Hepatocyte (in vitro differentiated cells): ENCODE measurements around the gene MGMT. TPM values are rescaled to one million over a fixed set of nuclear protein-coding genes. Genes with fewer than 3 reads are reported as not detected.

ENCODE experiments used
- DNase-seq: peaks from one replicate; pipeline ENCODE4 v3.0.0-alpha.2; 2016; ENCODE audit warnings: low spot score
- H2AFZ ChIP-seq: fragments of 200-600 bp; sonication (generic); 2 replicates; pipeline ENCODE4 v1.6.0; 2016; ENCODE audit warnings: antibody characterized with exemption, mild to moderate bottlenecking
- H3K27ac ChIP-seq: fragments of 200-600 bp; sonication (generic); 2 replicates; pipeline ENCODE4 v1.5.1; 2016; ENCODE audit warnings: mild to moderate bottlenecking
- H3K27me3 ChIP-seq: fragments of 200-600 bp; sonication (generic); 2 replicates; pipeline ENCODE4 v1.6.1; 2016
- H3K36me3 ChIP-seq: fragments of 200-600 bp; sonication (generic); replicated peaks from 2 replicates; pipeline ENCODE4 v1.5.1; 2016; ENCODE audit warnings: low read depth; ENCODE audit not compliant: insufficient read depth
- H3K4me1 ChIP-seq: fragments of 200-600 bp; sonication (generic); 2 replicates; pipeline ENCODE4 v1.5.1; 2016; ENCODE audit warnings: mild to moderate bottlenecking, moderate library complexity; ENCODE audit not compliant: insufficient read depth
- H3K4me2 ChIP-seq: fragments of 200-600 bp; sonication (generic); 2 replicates; pipeline ENCODE4 v1.6.0; 2016
- H3K4me3 ChIP-seq: fragments of 200-600 bp; sonication (generic); 2 replicates; pipeline ENCODE4 v1.5.1; 2016; ENCODE audit warnings: mild to moderate bottlenecking
- H3K79me2 ChIP-seq: fragments of 200-600 bp; sonication (generic); 2 replicates; pipeline ENCODE4 v1.6.0; 2017; ENCODE audit warnings: mild to moderate bottlenecking
- H3K9me2 ChIP-seq: fragments of 200-600 bp; sonication (generic); replicated peaks from 2 replicates; pipeline ENCODE4 v1.6.0; 2017; ENCODE audit warnings: mild to moderate bottlenecking; ENCODE audit not compliant: insufficient read depth
- H3K9me3 ChIP-seq: fragments of 200-600 bp; sonication (generic); 2 replicates; pipeline ENCODE4 v1.5.1; 2016; ENCODE audit warnings: low read depth, mild to moderate bottlenecking
- H4K20me1 ChIP-seq: fragments of 200-600 bp; sonication (generic); 2 replicates; pipeline ENCODE4 v1.6.0; 2016; ENCODE audit warnings: mild to moderate bottlenecking; ENCODE audit not compliant: insufficient read depth, poor library complexity, severe bottlenecking
- CTCF ChIP-seq: fragments of 200-600 bp; sonication (generic); IDR thresholded peaks from 2 replicates; pipeline ENCODE4 v1.5.1; 2016; ENCODE audit warnings: antibody characterized with exemption, mild to moderate bottlenecking; ENCODE audit not compliant: poor library complexity
- EZH2 ChIP-seq: fragments of 200-600 bp; sonication (generic); IDR thresholded peaks from 2 replicates; pipeline ENCODE4 v1.6.1; 2016; ENCODE audit warnings: antibody characterized with exemption, mild to moderate bottlenecking, borderline replicate concordance
- EZH2phosphoT487 ChIP-seq: fragments of 200-600 bp; sonication (generic); IDR thresholded peaks from one replicate; pipeline ENCODE4 v1.6.1; 2018; ENCODE audit warnings: antibody characterized with exemption, mild to moderate bottlenecking, low read depth, moderate library complexity; ENCODE audit not compliant: unreplicated experiment, severe bottlenecking
- WGBS: methylation state at CpG from one replicate; pipeline ENCODE4 v1.1.6; 2016; ENCODE audit warnings: low lambda C conversion rate; ENCODE audit errors: missing lambda C conversion rate; 5-methylcytosine and 5-hydroxymethylcytosine counted together
- polyA plus RNA-seq: library from polyadenylated mRNA; unstranded; fragments of >200 nt; fragmentation: Nextera tagmentation; extraction: Ambion mirVana; gene quantifications from 2 replicates; pipeline ENCODE4 v1.2.1, GENCODE V29; 2016
- total RNA-seq: library from RNA; depleted of rRNA; stranded (reverse); fragments of >200 nt; gene quantifications from 2 replicates; pipeline ENCODE4 v1.2.3, GENCODE V29; 2014

Gene MGMT
- total and polyA plus RNA-seq, 2 experiments from 2014 or later = 41.5 to 41.9 TPM

GRCh38 chr10:129580010-129580409 is 113.0 kb downstream of the MGMT start:
- 91% methylated on average over 13 of the region's 13 CpGs for WGBS
- DNase-seq = no peak
- H3K4me2 ChIP-seq = no peak overlapping the region

GRCh38 chr10:129580901-129581300 is 113.9 kb downstream of the MGMT start:
- Histone ChIP-seq H3K4me1 (no peaks in the 10 kb centered on the region), H3K4me3 (no peak overlapping the region), H3K9me2 (no peaks in the 10 kb centered on the region), H3K27ac (no peak overlapping the region), H4K20me1 (no peaks in the 10 kb centered on the region), H3K4me2 (no peak overlapping the region), H3K36me3 (no peaks in the 10 kb centered on the region), H3K9me3 (no peaks in the 10 kb centered on the region), H3K27me3 (no peaks in the 10 kb centered on the region), H3K79me2 (no peaks in the 10 kb centered on the region), H2AFZ (no peak overlapping the region)
- no peak for DNase-seq
- WGBS = 99% methylated on average over 9 of the region's 9 CpGs
- TF ChIP-seq EZH2phosphoT487 (no peak), CTCF (no peak), EZH2 (no peak)

More at GRCh38 chr10:129580010-129580409, 113.0 kb downstream of the MGMT start:
- H3K4me1 ChIP-seq = no peaks in the 10 kb centered on the region
- H3K36me3 ChIP-seq = no peaks in the 10 kb centered on the region
- H3K9me2 ChIP-seq = no peaks in the 10 kb centered on the region
- H3K79me2 ChIP-seq = no peaks in the 10 kb centered on the region
- H2AFZ ChIP-seq = no peak overlapping the region
- no peak overlapping the region for H3K27ac ChIP-seq
- H4K20me1 ChIP-seq = no peaks in the 10 kb centered on the region
- no peak for TF ChIP-seq EZH2
- TF ChIP-seq EZH2phosphoT487 = no peak
- TF ChIP-seq CTCF = no peak
- H3K27me3 ChIP-seq = no peaks in the 10 kb centered on the region
- no peak overlapping the region for H3K4me3 ChIP-seq
- no peaks in the 10 kb centered on the region for H3K9me3 ChIP-seq

GRCh38 chr10:129581827-129582411 is 114.9 kb downstream of the MGMT start:
- DNase-seq = no peak
- H3K9me3 ChIP-seq = peaks cover 3% of the 10 kb centered on the region
- H3K9me2 ChIP-seq = no peaks in the 10 kb centered on the region
- no peaks in the 10 kb centered on the region for H3K4me1 ChIP-seq
- H3K36me3 ChIP-seq = no peaks in the 10 kb centered on the region
- H3K79me2 ChIP-seq = no peaks in the 10 kb centered on the region
- H3K27me3 ChIP-seq = no peaks in the 10 kb centered on the region
- no peaks in the 10 kb centered on the region for H4K20me1 ChIP-seq
- H3K4me3 ChIP-seq = no peak overlapping the region
- no peak overlapping the region for H3K27ac ChIP-seq
- WGBS = 93% methylated on average over 19 of the region's 19 CpGs
- no peak overlapping the region for H2AFZ ChIP-seq
- TF ChIP-seq EZH2phosphoT487 (no peak), EZH2 (no peak), CTCF (no peak)
- H3K4me2 ChIP-seq = no peak overlapping the region
